Occipital lobe (tissue), 2 donors: ENCODE results near the gene TEX19. TPM values are rescaled to one million over a fixed set of nuclear protein-coding genes. Genes with fewer than 3 reads are reported as not detected.

Source experiments
- DNase-seq: peaks from one replicate; lab custom pipeline; 2025; lab: John Stamatoyannopoulos, UW
- total RNA-seq: library from RNA; depleted of rRNA; stranded (reverse); fragments of >200 nt; gene quantifications from one replicate; pipeline ENCODE4 v1.2.3, GENCODE V29; 2014

The TEX19 gene, protein sequence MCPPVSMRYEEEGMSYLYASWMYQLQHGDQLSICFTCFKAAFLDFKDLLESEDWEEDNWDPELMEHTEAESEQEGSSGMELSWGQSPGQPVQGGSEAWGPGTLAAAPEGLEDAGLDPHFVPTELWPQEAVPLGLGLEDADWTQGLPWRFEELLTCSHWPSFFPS
- total RNA-seq: not detected

DNA sequence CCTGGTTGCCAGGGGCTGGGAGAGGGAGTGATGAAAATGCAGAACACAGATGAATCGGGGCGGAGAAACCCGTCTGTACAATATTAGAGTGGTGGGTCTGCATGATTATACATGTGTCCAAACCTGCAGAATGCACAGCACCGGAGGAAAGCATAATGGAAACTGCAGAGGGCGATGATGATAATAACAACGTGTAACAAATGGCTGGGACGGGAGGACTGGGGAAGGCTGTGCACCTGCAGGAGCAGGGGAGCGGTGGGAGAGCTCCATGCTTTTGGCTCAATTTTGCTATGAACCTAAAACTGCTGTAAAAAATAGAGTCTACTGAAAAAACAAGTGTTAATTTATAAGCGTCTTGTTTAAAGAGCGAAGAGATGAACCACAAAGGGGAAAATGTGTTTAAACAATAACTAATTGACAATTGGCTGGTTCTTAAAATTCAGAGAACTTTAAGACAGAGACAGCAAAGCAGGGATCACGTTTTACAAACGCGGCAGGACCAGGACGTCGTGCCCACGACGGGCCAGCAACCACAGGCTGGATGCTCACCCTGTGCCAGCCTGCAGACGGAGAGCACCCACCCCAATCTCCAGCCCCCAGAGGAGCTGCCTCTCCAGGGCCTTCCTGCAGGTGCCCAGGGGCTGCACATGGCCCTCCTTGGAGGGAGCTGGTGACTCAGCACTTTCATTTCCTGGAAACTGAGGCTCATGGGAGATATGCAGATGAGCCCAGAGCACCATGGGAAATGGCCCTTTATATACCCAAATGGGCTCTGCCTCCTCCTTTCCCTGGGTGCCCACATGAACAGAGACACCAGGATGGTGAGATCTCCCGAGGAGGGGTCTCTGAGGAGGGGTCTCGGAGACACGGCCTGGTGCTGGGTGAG, at the start of gene TEX19:
Gene TEX19, plus strand, starts transcription at position 783 of the 886 bp plus-strand sequence. CDS start 2,904 bp downstream, outside the sequence.
- DNase-seq: no peak

DNA sequence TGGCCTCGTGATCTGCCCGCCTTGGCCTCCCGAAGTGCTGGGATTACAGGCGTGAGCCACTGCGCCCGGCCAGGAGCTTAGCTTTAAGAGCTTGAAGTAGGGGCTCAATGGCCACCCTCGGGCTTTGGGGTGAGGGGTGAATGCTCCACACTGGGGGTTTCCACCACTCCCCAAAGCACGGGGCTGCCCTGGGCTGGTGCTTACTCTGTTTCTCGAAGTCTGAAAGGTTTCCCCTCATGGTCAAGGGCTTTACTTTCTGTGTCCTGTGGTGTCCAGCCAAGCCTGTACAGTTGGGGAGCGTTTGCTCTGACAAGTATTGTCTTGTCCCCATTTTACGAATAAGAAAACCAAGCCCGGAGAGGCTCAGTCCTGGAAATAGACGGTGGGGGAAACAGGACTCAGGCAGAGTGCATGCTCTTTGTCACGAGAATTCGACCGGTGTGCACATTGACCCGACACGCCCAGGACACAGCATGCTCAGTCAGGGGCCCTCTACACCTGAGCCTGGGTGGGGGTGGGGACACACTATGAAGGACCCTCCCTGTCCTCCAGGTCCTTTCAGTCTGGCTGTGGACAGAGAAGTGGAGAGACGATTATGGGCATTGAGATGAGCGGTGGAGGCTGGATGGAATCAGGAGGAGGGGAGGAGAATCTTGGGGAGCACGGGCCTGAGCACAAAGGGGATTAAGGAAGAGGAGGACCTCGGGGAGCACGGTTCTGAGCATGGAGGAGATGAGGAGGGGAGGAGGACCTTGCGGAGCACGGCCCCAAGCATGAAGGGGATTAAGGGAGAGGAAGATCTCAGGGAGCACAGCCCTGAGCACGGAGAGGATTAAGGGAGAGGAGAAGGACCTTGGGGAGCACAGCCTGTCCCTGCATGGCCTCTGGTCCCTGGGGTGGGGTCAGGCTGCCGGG, 49.1 kb upstream of the TEX19 start:
- DNase-seq: no peak

DNA sequence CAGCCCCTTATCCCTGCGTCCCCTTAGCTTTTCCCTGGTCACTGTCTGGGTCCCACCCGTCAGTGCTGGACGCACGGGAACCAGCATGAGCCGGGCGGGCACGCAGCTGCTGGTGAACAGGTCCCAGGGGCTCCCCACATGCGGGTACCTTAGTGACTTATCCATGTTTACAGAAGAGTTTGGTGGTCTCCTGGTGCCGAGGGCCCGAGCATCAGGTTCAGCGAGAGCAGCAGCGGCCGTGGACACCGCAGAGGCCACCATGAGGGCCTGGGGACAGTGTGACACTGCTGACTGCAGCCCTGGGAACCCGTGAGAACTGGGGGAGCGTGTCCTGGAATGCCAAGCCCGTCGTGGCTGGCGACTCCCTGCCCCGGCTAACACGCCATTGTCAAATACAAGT, 48.2 kb upstream of the TEX19 start:
- DNase-seq: no peak

DNA sequence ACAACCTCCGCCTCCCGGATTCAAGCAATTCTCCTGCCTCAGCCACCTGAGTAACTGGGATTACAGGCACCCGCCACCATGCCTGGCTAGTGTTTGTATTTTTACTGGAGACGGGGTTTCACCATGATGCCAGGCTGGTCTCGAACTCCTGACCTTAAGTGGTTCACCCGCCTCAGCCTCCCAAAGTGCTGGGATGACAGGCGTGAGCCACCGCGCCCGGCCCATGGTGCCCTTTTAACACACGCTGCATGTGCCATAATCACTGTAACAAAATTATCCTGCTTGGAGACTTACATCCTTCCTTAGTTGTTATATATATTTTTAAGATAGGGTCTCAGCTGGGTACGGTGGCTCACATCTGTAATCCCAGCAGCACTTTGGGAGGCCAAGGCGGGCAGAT, 47.1 kb upstream of the TEX19 start:
- DNase-seq: no peak

DNA sequence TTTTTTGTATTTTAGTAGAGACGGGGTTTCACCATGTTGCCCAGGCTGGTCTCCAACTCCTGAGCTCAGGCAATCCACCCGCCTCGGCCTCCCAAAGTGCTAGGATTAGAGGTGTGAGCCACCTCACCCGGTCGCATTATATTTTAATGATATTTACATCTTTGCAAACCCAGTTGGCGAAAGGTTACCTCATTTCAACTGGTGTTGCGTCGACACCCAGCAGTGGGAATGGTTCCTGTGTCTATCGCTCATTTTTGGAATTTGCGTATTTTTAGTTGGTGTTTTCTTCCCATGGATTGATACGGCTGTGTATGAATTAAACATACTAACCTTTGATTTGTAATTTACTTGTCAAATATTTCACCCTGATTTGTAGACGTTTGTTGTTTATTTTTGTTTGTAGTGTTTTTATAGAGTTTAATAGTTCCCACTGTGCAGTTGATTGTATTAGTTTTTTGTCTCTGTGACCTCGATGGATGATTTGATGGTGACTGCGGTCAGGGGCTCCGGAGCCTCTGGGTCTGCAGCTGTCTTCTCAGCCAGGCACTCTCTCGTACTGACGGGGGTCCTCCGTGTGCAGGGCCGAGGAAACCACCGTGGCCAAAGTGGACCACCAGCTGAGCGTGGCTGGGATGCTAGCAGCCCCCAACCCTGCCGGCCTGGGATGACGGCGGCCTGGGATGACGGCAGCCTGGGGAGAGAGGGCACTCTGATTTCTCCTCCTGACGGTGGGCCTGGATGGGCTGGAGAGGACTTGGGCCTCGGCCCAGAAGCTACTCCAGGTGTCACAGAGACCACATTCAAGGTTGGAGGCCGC, 45.6 kb upstream of the TEX19 start:
- no peak for DNase-seq

DNA sequence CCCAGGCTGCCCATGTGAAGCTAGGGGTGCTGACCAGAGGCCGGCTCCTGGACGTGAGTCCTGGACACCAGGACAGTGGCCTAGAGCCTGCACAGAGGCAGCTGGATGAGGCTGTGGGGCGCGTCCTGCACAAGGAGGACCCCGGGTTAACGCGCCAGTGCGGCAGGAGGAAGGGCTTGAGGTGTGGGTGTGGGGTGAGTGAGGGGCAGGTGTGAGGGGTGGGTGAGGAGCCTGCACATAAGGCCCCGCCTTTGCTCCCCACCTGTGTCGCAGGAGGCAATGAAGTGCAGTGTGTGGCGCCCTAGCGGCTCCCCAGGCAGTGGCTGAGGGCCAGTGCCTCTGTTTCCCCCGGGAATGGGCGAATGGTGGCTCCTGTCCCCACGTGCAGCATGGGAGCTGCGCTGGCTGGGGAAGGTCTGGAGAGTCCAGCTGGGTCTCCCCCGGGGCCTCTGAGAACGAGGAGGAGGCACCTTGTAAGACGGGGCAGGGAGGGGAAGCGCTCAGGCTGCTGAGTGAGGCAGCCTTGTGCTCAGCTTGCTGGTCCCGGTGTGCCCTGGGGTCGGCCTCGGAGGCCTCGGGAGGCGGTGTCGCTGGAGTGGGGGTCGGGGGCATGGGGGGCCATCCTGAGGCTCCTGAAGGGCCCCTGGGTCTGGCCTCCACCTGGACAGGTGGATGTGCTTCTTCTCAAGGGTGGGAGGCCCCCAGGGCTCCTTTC, 44.9 kb upstream of the TEX19 start:
- DNase-seq: no peak

DNA sequence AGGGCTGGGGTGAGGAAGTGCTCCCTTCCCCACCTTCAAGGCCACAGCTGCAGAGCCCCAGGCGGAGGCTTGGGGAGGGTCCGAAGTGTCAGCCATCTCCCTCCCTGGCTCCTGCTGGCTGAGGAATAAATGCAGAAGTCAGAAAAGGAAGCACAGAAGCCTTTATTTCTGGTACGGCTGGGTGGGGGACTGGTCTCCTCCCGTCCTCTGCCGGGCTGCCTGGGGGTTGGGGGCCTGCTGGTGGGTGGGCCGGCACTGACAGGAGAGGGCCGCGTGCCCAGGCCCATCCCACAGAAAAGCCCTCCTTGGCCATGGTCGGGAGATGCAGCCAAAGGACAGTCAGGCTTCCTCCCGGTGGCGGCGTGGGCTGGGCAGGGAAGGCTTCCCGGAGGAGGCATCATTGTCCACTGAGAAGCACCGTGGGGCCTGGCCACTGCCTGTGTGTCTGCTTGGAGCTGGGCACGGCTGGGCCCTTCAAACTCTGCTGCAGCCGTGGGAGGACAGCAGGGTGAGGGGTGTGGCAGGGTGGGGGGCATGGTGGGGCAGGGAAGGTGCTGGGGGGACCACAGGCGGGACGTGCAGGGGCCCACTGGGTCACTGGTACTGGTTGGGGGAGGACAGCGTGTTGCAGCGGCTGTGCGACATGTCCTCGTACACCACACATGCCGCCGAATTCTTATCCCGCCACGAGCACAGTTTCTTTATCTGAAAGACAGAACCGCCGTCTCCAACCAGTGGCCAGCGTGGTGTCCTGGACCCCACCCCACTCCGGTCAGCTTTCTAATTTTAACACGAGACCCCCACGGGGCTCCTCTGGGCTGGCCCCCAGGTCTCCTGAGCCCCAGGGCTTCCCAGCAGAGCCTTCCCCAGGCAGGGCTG, 44.1 kb upstream of the TEX19 start:
- no peak for DNase-seq

DNA sequence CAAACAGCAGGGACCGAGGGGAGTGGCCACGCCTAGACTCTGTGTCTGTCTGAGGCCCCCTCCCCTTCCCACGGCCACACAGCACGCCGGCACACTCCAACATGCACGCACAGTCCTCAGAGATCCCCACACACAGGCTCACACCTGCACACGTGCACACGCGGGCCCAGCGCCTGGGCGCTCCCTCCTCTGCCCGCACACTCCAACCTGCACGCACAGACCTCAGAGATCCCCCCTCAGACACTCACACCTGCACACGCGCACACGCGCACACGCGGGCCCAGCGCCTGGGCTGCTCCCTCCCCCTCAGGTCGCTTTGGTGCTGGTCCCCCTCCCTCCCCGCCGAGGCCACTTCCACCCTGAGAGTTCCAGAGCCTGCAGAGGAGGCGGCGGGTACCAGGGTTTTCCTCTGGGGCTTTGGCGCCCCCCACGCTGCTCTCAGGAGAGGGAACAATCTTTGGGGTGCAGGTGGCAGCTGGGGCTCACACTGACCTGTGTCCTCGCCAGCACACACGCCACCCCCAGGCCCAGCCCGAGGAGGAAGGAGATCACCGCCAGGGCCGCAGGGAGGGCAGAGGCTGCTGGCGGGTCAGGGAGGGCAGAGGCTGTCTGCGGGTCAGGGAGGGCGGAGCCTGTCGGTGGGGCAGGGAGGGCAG, 43.2 kb upstream of the TEX19 start:
- no peak for DNase-seq

DNA sequence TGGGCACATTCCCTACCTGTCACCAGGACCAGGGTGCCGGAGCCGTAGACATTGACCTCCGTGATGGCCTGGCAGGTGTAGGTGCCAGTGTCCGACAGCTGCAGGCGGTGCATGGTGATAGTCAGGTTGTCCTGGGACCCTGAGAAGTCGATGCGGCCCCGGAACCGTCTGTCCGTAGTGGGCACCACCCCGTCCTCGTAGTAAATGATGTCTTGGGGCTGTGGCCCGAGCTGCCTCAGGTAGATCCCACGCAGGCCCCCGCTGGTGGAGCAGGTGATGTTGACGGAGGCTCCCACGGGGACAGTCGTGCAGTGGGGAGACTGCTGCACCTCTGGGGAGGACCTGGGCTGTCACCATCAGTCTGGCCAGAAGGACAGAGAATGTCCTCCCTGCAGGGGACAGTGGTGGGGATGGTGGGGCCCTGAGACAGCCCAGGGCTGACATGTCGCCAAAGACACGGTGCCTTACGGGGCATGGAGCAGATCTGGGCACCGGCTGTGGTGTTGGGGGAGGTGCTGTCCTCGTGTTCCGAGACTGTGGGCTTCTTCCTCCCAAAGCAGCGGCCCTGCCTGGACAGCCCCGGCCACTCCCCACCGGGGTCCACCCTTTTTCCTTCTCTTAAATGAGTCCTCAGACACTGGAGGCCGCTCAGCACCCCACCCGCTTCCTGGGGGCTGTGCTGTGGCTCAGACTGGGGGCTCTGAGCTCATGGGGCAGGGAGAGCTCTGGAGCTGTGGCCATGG, 42.2 kb upstream of the TEX19 start:
- DNase-seq: no peak

DNA sequence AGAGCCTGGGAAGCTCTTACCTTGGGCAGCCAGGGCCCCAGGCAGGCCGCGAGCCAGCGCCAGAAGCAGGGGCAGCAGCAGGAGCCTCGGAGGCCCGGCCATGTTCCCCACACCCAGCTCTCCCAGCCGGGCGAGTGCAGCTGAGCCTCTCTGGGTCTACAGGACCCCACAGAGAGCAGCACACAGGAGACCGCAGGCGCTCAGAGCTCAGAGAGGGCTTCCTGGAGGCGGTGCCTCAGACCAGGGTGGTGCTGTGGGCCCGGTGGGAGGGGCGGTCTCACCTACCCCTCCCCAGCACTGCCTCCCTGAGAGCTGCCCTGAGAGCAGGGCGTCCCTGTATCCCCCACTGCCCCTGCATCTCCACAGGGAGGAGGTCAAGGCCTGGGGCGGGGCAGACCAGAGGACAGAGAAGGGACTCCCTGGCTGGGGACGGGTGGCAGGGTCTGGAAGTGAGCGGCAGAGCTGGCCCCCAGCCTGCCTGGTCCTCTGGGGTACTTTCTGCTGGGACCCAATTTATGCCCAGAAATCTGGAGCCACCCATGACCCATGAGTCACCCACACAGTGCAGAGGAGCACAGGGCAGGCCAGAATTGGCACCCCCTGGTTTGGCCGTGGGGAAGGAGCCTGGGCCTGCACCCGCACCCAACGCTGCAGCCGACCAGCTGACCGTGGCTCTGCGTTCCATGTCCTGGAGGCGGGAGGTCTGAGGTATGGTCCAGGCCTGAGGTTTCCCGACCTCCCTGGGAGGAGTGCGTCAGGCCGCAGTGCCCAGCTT, 41.5 kb upstream of the TEX19 start, which contains the start of gene CD7:
Gene CD7, minus strand, starts transcription at position 215 of the 775 bp plus-strand sequence. Its CDS starts 113 bp downstream, at position 102.
- DNase-seq: no peak

DNA sequence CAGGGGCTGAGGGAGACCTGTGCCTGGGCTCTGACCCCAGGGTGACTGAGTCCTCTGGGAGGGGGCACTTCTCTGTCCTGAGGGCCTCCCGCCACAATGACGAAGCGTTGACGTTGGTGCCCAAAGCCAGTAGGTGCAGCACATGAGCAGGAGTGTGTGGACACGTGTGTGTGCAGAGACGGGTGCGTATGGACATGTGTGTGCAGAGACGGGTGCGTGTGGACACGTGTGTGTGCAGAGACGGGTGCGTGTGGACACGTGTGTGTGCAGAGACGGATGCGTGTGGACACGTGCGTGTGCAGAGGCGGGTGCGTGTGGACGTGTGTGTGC, 40.9 kb upstream of the TEX19 start:
- no peak for DNase-seq

DNA sequence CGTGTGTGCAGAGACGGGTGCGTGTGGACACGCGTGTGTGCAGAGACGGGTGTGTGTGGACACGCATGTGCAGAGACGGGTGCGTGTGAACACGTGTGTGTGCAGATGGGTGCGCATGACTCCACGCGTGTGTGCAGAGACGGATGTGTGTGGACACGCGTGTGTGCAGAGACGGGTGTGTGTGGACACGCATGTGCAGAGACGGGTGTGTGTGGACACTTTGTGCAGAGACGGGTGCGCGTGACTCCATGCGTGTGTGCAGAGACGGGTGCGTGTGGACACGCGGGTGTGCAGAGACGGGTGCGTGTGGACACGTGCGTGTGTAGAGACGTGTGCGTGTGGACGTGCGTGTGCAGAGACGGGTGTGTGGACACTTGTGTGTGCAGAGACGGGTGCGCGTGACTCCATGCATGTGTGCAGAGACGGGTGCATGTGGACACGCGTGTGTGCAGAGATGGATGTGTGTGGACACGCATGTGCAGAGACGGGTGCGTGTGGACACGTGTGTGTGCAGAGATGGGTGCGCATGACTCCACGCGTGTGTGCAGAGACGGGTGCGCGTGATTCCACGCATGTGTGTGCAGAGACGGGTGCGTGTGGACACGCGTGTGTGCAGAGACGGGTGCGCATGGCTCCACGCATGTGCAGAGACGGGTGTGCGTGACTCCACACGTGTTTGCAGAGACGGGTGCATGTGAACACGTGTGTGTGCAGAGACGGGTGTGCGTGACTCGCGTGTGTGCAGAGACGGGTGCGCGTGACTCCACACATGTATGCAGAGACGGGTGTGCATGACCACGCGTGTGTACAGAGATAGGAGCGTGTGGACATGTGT, 40.1 kb upstream of the TEX19 start:
- DNase-seq: no peak

DNA sequence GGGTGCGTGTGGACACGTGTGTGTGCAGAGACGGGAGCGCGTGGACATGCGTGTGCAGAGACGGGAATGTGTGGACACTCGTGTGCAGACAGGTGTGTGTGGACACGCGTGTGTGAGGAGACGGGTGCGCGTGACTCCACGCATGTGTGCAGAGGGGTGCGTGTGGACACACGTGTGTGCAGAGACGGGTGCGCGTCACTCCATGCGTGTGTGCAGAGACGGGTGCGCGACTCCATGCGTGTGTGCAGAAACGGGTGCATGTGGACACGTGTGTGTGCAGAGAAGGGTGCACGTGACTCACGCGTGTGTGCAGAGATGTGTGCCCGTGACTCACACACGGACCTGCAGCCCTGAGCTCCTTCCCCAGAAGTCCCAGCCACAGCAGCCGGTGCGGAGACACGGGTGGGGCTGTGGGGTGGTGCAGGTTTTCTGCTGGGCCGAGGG, 39.4 kb upstream of the TEX19 start:
- no peak for DNase-seq

DNA sequence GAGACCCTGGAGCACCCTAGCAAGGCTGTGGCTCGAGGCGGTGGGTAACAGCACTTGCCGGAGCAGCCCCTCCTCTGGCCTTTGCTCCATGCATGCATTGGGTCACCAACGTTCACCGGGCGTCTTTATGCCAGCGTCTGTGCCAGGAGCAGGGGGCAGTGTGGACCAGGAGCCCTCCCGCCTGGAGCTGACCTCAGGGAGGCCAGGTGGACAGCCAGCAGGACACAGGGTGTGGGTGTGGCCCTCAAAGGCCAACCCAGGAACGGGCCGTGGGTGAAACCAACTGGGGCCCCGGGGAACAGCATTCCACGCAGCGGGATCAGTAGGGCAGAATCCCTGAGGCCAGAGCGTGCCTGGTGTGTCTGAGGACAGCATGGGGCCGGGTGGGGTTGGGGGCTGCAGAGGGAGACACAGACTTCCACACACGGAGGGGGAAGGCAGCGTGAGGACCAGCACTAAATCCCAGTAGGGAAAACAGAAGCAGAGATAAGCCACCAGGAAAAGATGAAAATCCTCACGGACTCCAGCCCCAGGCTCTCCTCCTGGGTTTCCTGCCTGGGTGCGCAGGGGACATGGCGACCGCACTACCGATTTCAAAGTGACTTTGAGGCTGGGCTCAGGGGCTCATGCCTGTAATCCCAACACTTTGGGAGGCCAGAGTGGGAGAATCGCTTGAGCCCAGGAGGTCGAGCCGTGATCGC, 38.8 kb upstream of the TEX19 start:
- DNase-seq: no peak
